ENCODE measurements around the gene CTSA. TPM values are rescaled to one million over a fixed set of nuclear protein-coding genes. Genes with fewer than 3 reads are reported as not detected.
A peak's percentile ranks its signal among the peaks of the same experiment; 100 is the strongest.

CTSA gene
- total and polyA plus RNA-seq, 8 donors = 68.7 to 268 (median 73.5) TPM

DNA sequence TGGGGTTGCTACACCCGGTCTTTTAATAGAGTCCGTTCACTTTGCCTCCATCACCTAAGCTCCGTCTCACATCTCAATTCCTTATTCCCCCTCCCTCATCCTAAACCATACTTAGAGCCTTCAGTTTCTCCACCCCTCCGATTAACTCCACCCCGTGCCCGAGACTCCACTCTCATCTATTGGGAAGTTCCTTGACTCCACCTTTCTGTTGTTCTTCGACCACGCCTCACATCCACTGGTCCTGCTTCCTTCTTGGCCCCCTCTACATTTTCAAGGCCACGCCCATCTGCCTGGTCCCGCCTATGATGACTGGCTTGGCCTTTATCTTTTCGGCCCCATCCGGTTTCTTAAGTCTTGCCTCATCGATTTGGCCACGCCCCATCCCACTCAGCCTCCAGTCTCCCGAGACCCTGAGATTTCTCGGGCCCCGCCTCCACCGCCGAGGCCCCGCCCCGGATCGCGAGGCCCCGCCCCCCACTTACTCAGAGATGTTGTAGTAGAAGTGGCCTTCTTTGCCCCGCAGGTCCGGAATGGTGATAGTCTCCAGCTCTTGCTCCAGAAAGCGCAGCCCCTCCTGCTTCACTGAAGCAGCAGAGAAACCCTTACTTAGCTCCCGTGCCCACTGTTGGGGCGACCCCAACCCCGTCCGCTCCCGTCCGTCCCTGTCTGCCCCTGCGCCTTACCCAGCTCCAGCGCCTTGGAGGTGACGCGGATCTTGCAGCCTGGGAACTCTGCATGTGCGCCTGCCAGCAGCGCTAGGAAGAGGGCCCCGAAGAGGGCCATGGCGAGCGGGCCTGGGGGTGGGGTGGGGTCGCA lies 19.7 kb downstream of the CTSA start:
- intact Hi-C loops (cut with DNase I) = no loop called here
- ATAC-seq = peak; percentile 91
- H3K9me3 ChIP-seq = no peaks in the 10 kb centered on the region

DNA sequence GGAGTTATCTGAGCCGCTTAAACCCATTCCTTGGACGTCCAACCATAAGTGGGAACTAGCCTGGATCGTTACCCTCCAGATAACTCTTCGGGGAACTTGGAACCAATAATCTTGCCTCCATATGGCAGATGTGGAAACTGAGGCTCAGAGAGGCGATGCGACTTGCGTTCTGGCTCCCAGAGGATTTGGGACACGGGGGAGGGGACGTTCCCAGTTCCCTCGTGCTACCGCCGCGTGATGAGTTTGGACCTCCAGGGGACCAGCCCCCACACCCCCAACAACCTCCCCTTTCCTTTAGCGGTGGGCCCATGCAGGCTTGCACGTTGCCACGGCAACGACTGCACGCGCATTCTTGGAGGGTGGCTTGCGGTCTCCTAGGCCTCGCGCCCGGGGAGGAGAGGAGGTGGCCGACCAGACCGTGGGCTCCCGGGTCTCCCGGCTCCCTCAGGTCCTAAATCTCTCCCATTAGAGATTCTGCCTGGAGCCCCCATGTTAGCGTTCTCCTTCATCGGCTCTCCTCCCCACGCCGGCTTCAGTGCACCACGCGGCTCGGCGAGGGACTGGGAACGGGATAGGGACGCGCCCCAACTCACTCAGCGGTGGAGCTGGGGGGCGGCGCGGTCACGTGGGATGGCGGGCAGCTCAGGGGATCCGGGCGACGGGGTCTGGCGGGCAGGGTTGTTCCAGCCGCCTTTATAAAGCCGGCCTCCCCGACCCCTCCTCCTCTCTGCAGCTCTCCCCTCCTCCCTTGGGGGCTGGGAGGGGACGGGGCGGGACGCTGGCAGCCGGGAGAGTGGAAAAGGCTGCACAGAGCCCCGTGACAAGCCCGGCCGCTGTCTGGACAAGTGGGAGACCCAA lies 20.6 kb downstream of the CTSA start, which contains the start of gene PLTP:
Gene PLTP, minus strand, starts transcription at position 670 of the 858 bp plus-strand sequence. CDS start 703 bp downstream, outside the sequence.
- H3K27me3 ChIP-seq = peaks cover 0 to 26% of the 10 kb centered on the region in 2 donors
- DNase-seq (peak; percentile 77 to 86 (median 84)), ATAC-seq (peak; percentile 54)
- intact Hi-C loops (cut with DNase I) = no loop called here
- peak within 1 kb of the TSS; percentile 27 to 50 for H3K4me3 ChIP-seq
- H3K9me3 ChIP-seq = no peaks in the 10 kb centered on the region
- TF ChIP-seq, protein P1, sequence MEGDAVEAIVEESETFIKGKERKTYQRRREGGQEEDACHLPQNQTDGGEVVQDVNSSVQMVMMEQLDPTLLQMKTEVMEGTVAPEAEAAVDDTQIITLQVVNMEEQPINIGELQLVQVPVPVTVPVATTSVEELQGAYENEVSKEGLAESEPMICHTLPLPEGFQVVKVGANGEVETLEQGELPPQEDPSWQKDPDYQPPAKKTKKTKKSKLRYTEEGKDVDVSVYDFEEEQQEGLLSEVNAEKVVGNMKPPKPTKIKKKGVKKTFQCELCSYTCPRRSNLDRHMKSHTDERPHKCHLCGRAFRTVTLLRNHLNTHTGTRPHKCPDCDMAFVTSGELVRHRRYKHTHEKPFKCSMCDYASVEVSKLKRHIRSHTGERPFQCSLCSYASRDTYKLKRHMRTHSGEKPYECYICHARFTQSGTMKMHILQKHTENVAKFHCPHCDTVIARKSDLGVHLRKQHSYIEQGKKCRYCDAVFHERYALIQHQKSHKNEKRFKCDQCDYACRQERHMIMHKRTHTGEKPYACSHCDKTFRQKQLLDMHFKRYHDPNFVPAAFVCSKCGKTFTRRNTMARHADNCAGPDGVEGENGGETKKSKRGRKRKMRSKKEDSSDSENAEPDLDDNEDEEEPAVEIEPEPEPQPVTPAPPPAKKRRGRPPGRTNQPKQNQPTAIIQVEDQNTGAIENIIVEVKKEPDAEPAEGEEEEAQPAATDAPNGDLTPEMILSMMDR (IDR thresholded peaks at IDR 0.05) = no peak
- H3K36me3 ChIP-seq = no peaks in the 10 kb centered on the region
- H3K27ac ChIP-seq = peak within 1 kb of the TSS; percentile 78 to 88
- peaks cover 6 to 57% of the 10 kb centered on the region in 2 donors for H3K4me1 ChIP-seq

More for the DNA sequence above, 19.7 kb downstream of the CTSA start:
- Histone ChIP-seq H3K27ac (peak overlapping the region; percentile 78 to 88), H3K36me3 (no peaks in the 10 kb centered on the region), H3K4me3 (peak overlapping the region; percentile 27 to 50), H3K27me3 (peaks cover 0 to 26% of the 10 kb centered on the region in 2 donors), H3K4me1 (peaks cover 6 to 57% of the 10 kb centered on the region in 2 donors)
- DNase-seq = peak; percentile 87 to 97 (median 96)
- TF ChIP-seq, protein P1 (IDR thresholded peaks at IDR 0.05) = no peak

DNA sequence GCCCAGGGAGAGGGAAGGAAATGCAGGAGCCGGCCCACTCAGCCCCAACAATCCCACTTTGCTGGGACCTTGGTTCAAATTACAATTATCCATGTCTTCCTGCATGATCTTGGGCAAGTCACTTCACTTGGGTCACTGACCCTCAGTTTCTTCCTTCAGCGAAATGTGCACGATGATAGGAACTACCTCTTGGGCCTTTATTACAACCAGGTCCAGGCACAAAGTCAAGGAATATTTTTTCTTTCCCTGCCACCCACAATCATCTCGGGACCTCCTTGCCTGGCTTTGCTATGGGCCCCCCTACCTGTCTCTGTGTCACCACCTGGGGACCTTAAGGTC lies 21.2 kb downstream of the CTSA start:
- Histone ChIP-seq H3K4me3 (peak overlapping the region in 1 of 2 donors; percentile 50), H3K27ac (peak overlapping the region; percentile 78 to 88), H3K9me3 (no peaks in the 10 kb centered on the region), H3K36me3 (no peaks in the 10 kb centered on the region), H3K4me1 (peaks cover 6 to 58% of the 10 kb centered on the region in 2 donors), H3K27me3 (peaks cover 0 to 26% of the 10 kb centered on the region in 2 donors)
- ATAC-seq (no peak), DNase-seq (no peak)
- intact Hi-C loops (cut with DNase I) = no loop called here
- TF ChIP-seq, protein P1 (IDR thresholded peaks at IDR 0.05) = no peak

DNA sequence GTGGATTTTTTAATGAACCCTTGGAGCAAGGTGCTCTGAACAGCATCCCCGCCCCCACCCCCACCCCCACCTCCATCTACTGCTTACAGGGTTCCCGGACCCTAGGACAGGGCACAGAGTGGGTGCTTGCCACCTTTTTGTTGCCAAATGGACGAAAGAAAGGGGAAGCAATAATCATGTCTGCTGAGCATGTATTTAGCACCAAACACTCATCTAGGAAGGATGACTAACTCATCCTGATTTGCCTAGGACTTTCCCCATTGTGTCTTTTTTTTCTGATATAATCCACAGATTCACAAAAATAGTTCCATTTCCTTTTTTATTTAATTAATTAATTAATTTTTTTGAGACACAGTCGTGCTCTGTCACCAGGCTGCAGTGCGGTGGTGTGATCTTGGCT lies 22.0 kb downstream of the CTSA start:
- H3K4me1 ChIP-seq = peaks cover 6 to 66% of the 10 kb centered on the region in 2 donors
- peaks cover 0 to 26% of the 10 kb centered on the region in 2 donors for H3K27me3 ChIP-seq
- DNase-seq (no peak), ATAC-seq (no peak)
- no peaks in the 10 kb centered on the region for H3K36me3 ChIP-seq
- intact Hi-C loops (cut with DNase I) = no loop called here
- H3K9me3 ChIP-seq = no peaks in the 10 kb centered on the region
- H3K27ac ChIP-seq = peak overlapping the region in 1 of 2 donors; percentile 50
- TF ChIP-seq, protein P1 (IDR thresholded peaks at IDR 0.05) = no peak
- H3K4me3 ChIP-seq = no peak overlapping the region

DNA sequence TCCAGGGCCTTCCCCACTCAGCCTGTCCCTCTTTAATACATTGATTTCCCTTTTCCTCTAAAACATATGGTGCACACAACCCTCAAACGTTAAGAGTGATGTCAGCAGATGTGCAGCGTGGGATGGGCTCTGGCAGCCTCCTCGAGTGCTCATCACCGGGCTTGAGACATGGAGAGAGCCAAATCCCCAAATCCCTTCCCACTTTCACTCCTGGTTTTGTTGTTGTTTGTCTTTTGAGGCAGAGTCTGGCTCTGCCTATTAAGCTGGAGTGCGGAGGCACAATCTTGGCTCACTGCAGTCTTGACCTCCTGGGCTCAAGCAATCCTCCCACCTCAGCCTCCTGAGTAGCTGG lies 26.6 kb downstream of the CTSA start:
- ATAC-seq (peak; percentile 10), DNase-seq (no peak)
- H3K9me3 ChIP-seq = no peaks in the 10 kb centered on the region
- TF ChIP-seq, protein P1 (IDR thresholded peaks at IDR 0.05) = no peak
- peak overlapping the region; percentile 70 to 85 for H3K27ac ChIP-seq
- peaks cover 0 to 12% of the 10 kb centered on the region in 2 donors for H3K27me3 ChIP-seq
- peaks cover 16 to 74% of the 10 kb centered on the region in 2 donors for H3K4me1 ChIP-seq
- H3K4me3 ChIP-seq = no peak overlapping the region
- intact Hi-C loops (cut with DNase I) = no loop called here
- H3K36me3 ChIP-seq = no peaks in the 10 kb centered on the region
